ENCODE measurements around the gene SPOPL.

Gene SPOPL

GRCh38 chr2:138512672-138513071 is 11.1 kb downstream of the SPOPL start:
- no peak overlapping the region for H3K27ac ChIP-seq (ENCODE audit: low read length)
- H3K4me2 ChIP-seq (ENCODE audit: low read depth, low read length): no peak overlapping the region
- H4K20me1 ChIP-seq (ENCODE audit: insufficient read depth, low read length): no peaks in the 10 kb centered on the region
- H2AFZ ChIP-seq (ENCODE audit: low read length): no peak overlapping the region
- H3K27me3 ChIP-seq (replicated peaks; ENCODE audit: insufficient read depth, low read length): no peaks in the 10 kb centered on the region
- no peaks in the 10 kb centered on the region for H3K9me2 ChIP-seq (replicated peaks; ENCODE audit: insufficient read depth, low read length)
- no peak overlapping the region for H3K9ac ChIP-seq (ENCODE audit: low read length)
- TF ChIP-seq CTCF (IDR thresholded peaks at IDR 0.05; ENCODE audit: low read length): no peak
- no peak for TF ChIP-seq EZH2 (optimal IDR thresholded peaks at IDR 0.05; ENCODE audit: low read depth, low read length)
- TF ChIP-seq EZH2phosphoT487 (IDR thresholded peaks at IDR 0.05; ENCODE audit: low read length): no peak
- no peak for DNase-seq
- no peaks in the 10 kb centered on the region for H3K4me1 ChIP-seq (ENCODE audit: low read length)
- peaks cover 93% of the 10 kb centered on the region for H3K79me2 ChIP-seq (ENCODE audit: low read length)
- H3K36me3 ChIP-seq (replicated peaks; ENCODE audit: insufficient read depth, low read length): no peaks in the 10 kb centered on the region; the same call in 1 of the 2 replicates
- no peaks in the 10 kb centered on the region for H3F3A ChIP-seq (ENCODE audit: insufficient read depth, low read length)
- no peak overlapping the region for H3K4me3 ChIP-seq (ENCODE audit: low read length)
- H3K9me3 ChIP-seq (replicated peaks; ENCODE audit: insufficient read depth, low read length): 0 out of 2 replicates have a peak, but pooled peaks cover 2% of the 10 kb centered on the region

- 0 out of 2 replicates have a peak, but pooled peaks cover 3% of the 10 kb centered on the region for H4K20me1 ChIP-seq (ENCODE audit: insufficient read depth, low read length)
- H3F3A ChIP-seq (ENCODE audit: insufficient read depth, low read length): no peaks in the 10 kb centered on the region
- peaks cover 91% of the 10 kb centered on the region for H3K79me2 ChIP-seq (ENCODE audit: low read length)
- no peaks in the 10 kb centered on the region; the same call in 1 of the 2 replicates for H3K36me3 ChIP-seq (replicated peaks; ENCODE audit: insufficient read depth, low read length)
- no peak for DNase-seq
- H3K4me1 ChIP-seq (ENCODE audit: low read length): no peaks in the 10 kb centered on the region
- TF ChIP-seq EZH2phosphoT487 (IDR thresholded peaks at IDR 0.05; ENCODE audit: low read length): no peak
- no peak for TF ChIP-seq EZH2 (optimal IDR thresholded peaks at IDR 0.05; ENCODE audit: low read depth, low read length)
- no peak for TF ChIP-seq CTCF (IDR thresholded peaks at IDR 0.05; ENCODE audit: low read length)
- H3K27ac ChIP-seq (ENCODE audit: low read length): no peak overlapping the region
- H3K9me2 ChIP-seq (replicated peaks; ENCODE audit: insufficient read depth, low read length): no peaks in the 10 kb centered on the region
- H3K27me3 ChIP-seq (replicated peaks; ENCODE audit: insufficient read depth, low read length): no peaks in the 10 kb centered on the region
- H2AFZ ChIP-seq (ENCODE audit: low read length): no peak overlapping the region
- no peak overlapping the region for H3K4me3 ChIP-seq (ENCODE audit: low read length)
- no peak overlapping the region for H3K9ac ChIP-seq (ENCODE audit: low read length)
- H3K4me2 ChIP-seq (ENCODE audit: low read depth, low read length): no peak overlapping the region
- H3K9me3 ChIP-seq (replicated peaks; ENCODE audit: insufficient read depth, low read length): 0 out of 2 replicates have a peak, but pooled peaks cover 2% of the 10 kb centered on the region
Observed at GRCh38 chr2:138514173-138514572, 12.6 kb downstream of the SPOPL start.

- H4K20me1 ChIP-seq (ENCODE audit: insufficient read depth, low read length): 0 out of 2 replicates have a peak, but pooled peaks cover 3% of the 10 kb centered on the region
- H3K36me3 ChIP-seq (replicated peaks; ENCODE audit: insufficient read depth, low read length): no peaks in the 10 kb centered on the region; the same call in 1 of the 2 replicates
- H3K4me2 ChIP-seq (ENCODE audit: low read depth, low read length): no peak overlapping the region
- H3K27me3 ChIP-seq (replicated peaks; ENCODE audit: insufficient read depth, low read length): no peaks in the 10 kb centered on the region
- TF ChIP-seq CTCF (IDR thresholded peaks at IDR 0.05; ENCODE audit: low read length): no peak
- TF ChIP-seq EZH2 (optimal IDR thresholded peaks at IDR 0.05; ENCODE audit: low read depth, low read length): no peak
- no peak for TF ChIP-seq EZH2phosphoT487 (IDR thresholded peaks at IDR 0.05; ENCODE audit: low read length)
- H2AFZ ChIP-seq (ENCODE audit: low read length): no peak overlapping the region
- no peak overlapping the region for H3K4me3 ChIP-seq (ENCODE audit: low read length)
- no peaks in the 10 kb centered on the region for H3K9me2 ChIP-seq (replicated peaks; ENCODE audit: insufficient read depth, low read length)
- H3K9ac ChIP-seq (ENCODE audit: low read length): no peak overlapping the region
- DNase-seq: no peak
- no peak overlapping the region for H3K27ac ChIP-seq (ENCODE audit: low read length)
- H3K79me2 ChIP-seq (ENCODE audit: low read length): peaks cover 87% of the 10 kb centered on the region
- H3F3A ChIP-seq (ENCODE audit: insufficient read depth, low read length): no peaks in the 10 kb centered on the region
- 0 out of 2 replicates have a peak, but pooled peaks cover 2% of the 10 kb centered on the region for H3K9me3 ChIP-seq (replicated peaks; ENCODE audit: insufficient read depth, low read length)
- no peaks in the 10 kb centered on the region for H3K4me1 ChIP-seq (ENCODE audit: low read length)
Observed at GRCh38 chr2:138515092-138515491, 13.5 kb downstream of the SPOPL start.
